HepG2 (cell line): Measurements from ENCODE around the gene MFSD6. TPM values are rescaled to one million over a fixed set of nuclear protein-coding genes. Genes with fewer than 3 reads are reported as not detected.

Experiments used
- ATAC-seq: fragments of 200-7000 bp; cut with Tn5 transposase; 3 replicates; pipeline ENCODE4 v1.9.1; 2020; ENCODE audit warnings: mild to moderate bottlenecking, moderate library complexity
- BruUV-seq: library from RNA; stranded (reverse); fragments of 400-500 nt; replicated peaks from 2 replicates; lab custom pipeline; 2021; lab: Mats Ljungman, UMichigan
- CTCF ChIA-PET: fragments of 300-600 bp; formaldehyde crosslinking; extraction: SDS; loops from one replicate; lab custom pipeline; 2021; ENCODE audit warnings: low total read pairs, inconsistent platforms, low intra/inter-chr PET ratio; lab: Yijun Ruan, JAX
- POLR2A ChIA-PET: fragments of 350-600 bp; sonication (Branson Sonifier 250); formaldehyde crosslinking; loops from one replicate; lab custom pipeline; 2020; ENCODE audit warnings: antibody characterized with exemption, inconsistent platforms; lab: Yijun Ruan, JAX
- DNase-seq: peaks from one replicate; pipeline ENCODE4 v3.0.0-alpha.2; 2015; ENCODE audit warnings: low spot score
- FAIRE-seq: peaks from 3 replicates; lab custom pipeline; 2011; peaks lifted over from hg19 to GRCh38; lab: Jason Lieb, UNC
- H2AFZ ChIP-seq: one replicate; pipeline ENCODE4 v1.6.1; 2011; ENCODE audit warnings: low read length, inconsistent platforms
- H3K27ac ChIP-seq: fragments of 300-600 bp; 3 replicates; pipeline ENCODE4 v1.8.0; 2011; ENCODE audit warnings: mixed run types, mild to moderate bottlenecking, mixed read lengths, low read length, inconsistent platforms; ENCODE audit not compliant: insufficient read depth; ENCODE audit errors: extremely low read length
- H3K27me3 ChIP-seq, 2 experiments: fragments of 200-600 bp in 1 of 2; 2 replicates in 1 of 2; 3 replicates in 1 of 2; pipeline versions ENCODE4 v1.6.0 to v1.8.0; 2011; ENCODE audit warnings: low read length in 2 of 2, mild to moderate bottlenecking in 2 of 2, moderate library complexity in 2 of 2, inconsistent platforms in 1 of 2; ENCODE audit not compliant: insufficient read depth in 2 of 2, control insufficient read depth in 1 of 2
- H3K36me3 ChIP-seq, 2 experiments: fragments of 200-600 bp in 1 of 2; replicated peaks in 1 of 2; 2 replicates in 1 of 2; 3 replicates in 1 of 2; pipeline versions ENCODE4 v1.5.1 to v1.8.0; 2011; ENCODE audit warnings: low read length in 2 of 2, inconsistent platforms in 1 of 2; ENCODE audit not compliant: insufficient read depth in 2 of 2, control insufficient read depth in 1 of 2
- H3K4me1 ChIP-seq: 2 replicates; pipeline ENCODE4 v1.5.1; 2012; ENCODE audit warnings: low read length, inconsistent platforms; ENCODE audit not compliant: insufficient read depth
- H3K4me2 ChIP-seq: 2 replicates; pipeline ENCODE4 v1.6.0; 2011; ENCODE audit warnings: low read depth, low read length, inconsistent platforms
- H3K4me3 ChIP-seq, 3 experiments: fragments of 200-600 bp in 1 of 3; sonication (generic), shearing (Covaris generic) in 1 of 3; replicated peaks in 1 of 3; 2 replicates each; pipeline ENCODE4 v1.5.1; 2011 to 2016; ENCODE audit warnings: low read length in 3 of 3, inconsistent platforms in 2 of 3, low read depth in 2 of 3, mild to moderate bottlenecking in 2 of 3, control low read depth in 1 of 3, mixed read lengths in 1 of 3; ENCODE audit not compliant: insufficient read depth in 1 of 3
- H3K79me2 ChIP-seq: one replicate; pipeline ENCODE4 v1.6.1; 2011; ENCODE audit warnings: low read length, inconsistent platforms; ENCODE audit not compliant: insufficient read depth
- H3K9ac ChIP-seq: 2 replicates; pipeline ENCODE4 v1.6.0; 2011; ENCODE audit warnings: mild to moderate bottlenecking, low read depth, low read length, inconsistent platforms; ENCODE audit not compliant: insufficient read depth
- H3K9me3 ChIP-seq: 2 replicates; pipeline ENCODE4 v1.5.1; 2012; ENCODE audit warnings: mild to moderate bottlenecking, low read length
- H4K20me1 ChIP-seq: 2 replicates; pipeline ENCODE4 v1.6.0; 2011; ENCODE audit warnings: inconsistent platforms, mild to moderate bottlenecking, low read length, moderate library complexity; ENCODE audit not compliant: insufficient read depth
- EHMT2 ChIP-seq: fragments of 200-600 bp; sonication (generic); IDR thresholded peaks from 2 replicates; pipeline ENCODE4 v1.7.0; 2017; ENCODE audit warnings: antibody characterized with exemption, low read depth, low read length, borderline replicate concordance
- ETS1 ChIP-seq: sonication (generic); formaldehyde crosslinking; IDR thresholded peaks from 2 replicates; pipeline ENCODE4 v1.4.0; 2020; ENCODE audit warnings: missing genetic modification reagents
- FOSL1 ChIP-seq: sonication (generic); formaldehyde crosslinking; IDR thresholded peaks from 2 replicates; pipeline ENCODE4 v1.9.0; 2021; ENCODE audit warnings: missing genetic modification reagents, borderline replicate concordance
- GABPA ChIP-seq, 2 experiments: IDR thresholded peaks; 2 replicates each; pipeline ENCODE4 v1.6.1; 2011 to 2016; ENCODE audit warnings: low read depth in 2 of 2, low read length in 1 of 2, missing biosample characterization in 1 of 2, missing genetic modification characterization in 1 of 2
- GFI1 ChIP-seq: sonication (generic); formaldehyde crosslinking; IDR thresholded peaks from 2 replicates; pipeline ENCODE4 v1.5.0; 2020; ENCODE audit warnings: missing genetic modification reagents, mild to moderate bottlenecking, borderline replicate concordance
- JUN ChIP-seq: sonication (generic); formaldehyde crosslinking; IDR thresholded peaks from 2 replicates; pipeline ENCODE4 v1.4.0; 2020; ENCODE audit warnings: mild to moderate bottlenecking, missing genetic modification reagents
- PAWR ChIP-seq: sonication (generic); formaldehyde crosslinking; IDR thresholded peaks from 2 replicates; pipeline ENCODE4 v1.4.0; 2020; ENCODE audit warnings: missing genetic modification reagents, mild to moderate bottlenecking, borderline replicate concordance
- PRDM4 ChIP-seq: sonication (generic); formaldehyde crosslinking; IDR thresholded peaks from 2 replicates; pipeline ENCODE4 v1.9.0; 2021; ENCODE audit warnings: missing genetic modification reagents, borderline replicate concordance
- STAG1 ChIP-seq: sonication (generic); formaldehyde crosslinking; IDR thresholded peaks from 2 replicates; pipeline ENCODE4 v1.4.0; 2020; ENCODE audit warnings: missing genetic modification reagents
- THAP11 ChIP-seq: IDR thresholded peaks from 2 replicates; pipeline ENCODE4 v1.6.1; 2016; ENCODE audit warnings: missing biosample characterization, missing genetic modification reagents
- ZFP41 ChIP-seq: sonication (generic); formaldehyde crosslinking; IDR thresholded peaks from 2 replicates; pipeline ENCODE4 v1.4.0; 2020; ENCODE audit warnings: mild to moderate bottlenecking, missing genetic modification reagents, borderline replicate concordance
- ZIK1 ChIP-seq: sonication (generic); formaldehyde crosslinking; IDR thresholded peaks from 2 replicates; pipeline ENCODE4 v1.5.0; 2020; ENCODE audit warnings: mild to moderate bottlenecking, low read depth, missing genetic modification reagents, borderline replicate concordance
- ZNF34 ChIP-seq: sonication (generic); formaldehyde crosslinking; IDR thresholded peaks from 2 replicates; pipeline ENCODE4 v1.4.0; 2020; ENCODE audit warnings: mild to moderate bottlenecking, missing genetic modification reagents, borderline replicate concordance
- ZNF484 ChIP-seq: sonication (generic); formaldehyde crosslinking; IDR thresholded peaks from 2 replicates; pipeline ENCODE4 v1.5.1; 2020; ENCODE audit warnings: mild to moderate bottlenecking, low read depth, missing genetic modification reagents, borderline replicate concordance
- ZNF496 ChIP-seq: sonication (generic); formaldehyde crosslinking; IDR thresholded peaks from 2 replicates; pipeline ENCODE4 v1.8.1; 2023; ENCODE audit warnings: mild to moderate bottlenecking, moderate library complexity, missing genetic modification reagents; ENCODE audit not compliant: insufficient replicate concordance
- ZNF614 ChIP-seq: IDR thresholded peaks from 2 replicates; pipeline ENCODE4 v1.6.1; 2018; ENCODE audit warnings: missing biosample characterization, missing genetic modification reagents, inconsistent platforms, borderline replicate concordance
- WGBS: methylation state at CpG from one replicate; pipeline ENCODE4 v1.1.6; 2017; ENCODE audit warnings: low lambda C conversion rate; 5-methylcytosine and 5-hydroxymethylcytosine counted together
- in situ Hi-C: cut with HindIII; loops from 2 replicates; pipeline ENCODE4 v1.10.0; 2017; ENCODE audit warnings: low pct_unique_long_range_greater_than_20kb; ENCODE audit not compliant: extremely low pct_ligation_motif_present
- intact Hi-C: fragments of 100-400 bp; cut with micrococcal nuclease; formaldehyde crosslinking; loops from one replicate; pipeline ENCODE4 v1.10.0; 2022; ENCODE audit not compliant: unreplicated experiment
- polyA plus RNA-seq, 8 experiments: library from polyadenylated mRNA; depleted of rRNA in 3 of 8; stranded (reverse) in 7 of 8; unstranded in 1 of 8; fragments of >200 nt; fragmentation: Illumina TruSeq in 4 of 8; extraction: Trizol in 4 of 8; gene quantifications; 2 replicates each; pipeline versions ENCODE4 v1.2.1 to v1.2.3, GENCODE V29; 2011 to 2016; ENCODE audit warnings: low read depth in 4 of 8, missing spikeins in 1 of 8, mixed read lengths in 1 of 8; ENCODE audit not compliant: insufficient read depth in 1 of 8
- total RNA-seq, 5 experiments: library from RNA; depleted of rRNA; stranded (reverse); fragments of >200 nt; fragmentation: Illumina TruSeq; extraction: Trizol; gene quantifications; 2 replicates each; pipeline ENCODE4 v1.2.3, GENCODE V29; 2016; ENCODE audit warnings: low read depth in 1 of 5

The MFSD6 gene
- total and polyA plus RNA-seq, 2 of the 13 experiments (the other 11 are each of a cell fraction or from before 2014, with no cell fraction given) = 0.92 to 1.4 TPM

GRCh38 chr2:190501702-190502407 lies 93.7 kb downstream of the MFSD6 start:
- whole genome bisulfite sequencing = 89% methylated on average over 3 of the region's 3 CpGs
- POLR2A ChIA-PET = no interaction called here

More at GRCh38 chr2:190501702-190502407, 93.7 kb downstream of the MFSD6 start:
- no peaks in the 10 kb centered on the region for H4K20me1 ChIP-seq
- no peaks in the 10 kb centered on the region for H3K36me3 ChIP-seq
- H3K4me3 ChIP-seq = no peak overlapping the region
- intact Hi-C loops (no loop called here), in situ Hi-C loops (loop anchor here (25.0 kb wide), 1 partner anchor 165 kb away; the partner anchor contains the start of gene INPP1)
- CTCF ChIA-PET = no interaction called here
- no peak overlapping the region for H3K9ac ChIP-seq
- ATAC-seq (no peak), FAIRE-seq (no peak), DNase-seq (no peak)
- no peaks in the 10 kb centered on the region for H3K27me3 ChIP-seq
- no TSS peak for BruUV-seq
- H3K4me1 ChIP-seq = peaks cover 21% of the 10 kb centered on the region
- H3K4me2 ChIP-seq = no peak overlapping the region
- no peak overlapping the region for H3K27ac ChIP-seq
- no peak for TF ChIP-seq ZNF34 (CRISPR knock-in tag)
- TF ChIP-seq ZNF496 (CRISPR knock-in tag) = no peak
- no peak for TF ChIP-seq PRDM4 (CRISPR knock-in tag)
- no peak for TF ChIP-seq ZFP41 (CRISPR knock-in tag)
- no peak for TF ChIP-seq ZNF484 (CRISPR knock-in tag)
- no peak for TF ChIP-seq JUN (CRISPR knock-in tag)
- no peak for TF ChIP-seq GABPA (IDR thresholded peaks at IDR 0.05; ENCODE audit: low read depth, low read length)
- TF ChIP-seq GABPA (CRISPR knock-in tag; IDR thresholded peaks at IDR 0.05; ENCODE audit: low read depth) = no peak
- TF ChIP-seq PAWR (CRISPR knock-in tag) = no peak
- no peak for TF ChIP-seq GFI1 (CRISPR knock-in tag)
- no peak for TF ChIP-seq ETS1 (CRISPR knock-in tag)
- no peak for TF ChIP-seq EHMT2
- no peak for TF ChIP-seq ZNF614
- no peak for TF ChIP-seq THAP11 (CRISPR knock-in tag)
- TF ChIP-seq STAG1 (CRISPR knock-in tag) = no peak
- TF ChIP-seq FOSL1 (CRISPR knock-in tag) = no peak
- TF ChIP-seq ZIK1 (CRISPR knock-in tag) = no peak
- H2AFZ ChIP-seq = no peak overlapping the region
- H3K9me3 ChIP-seq = no peaks in the 10 kb centered on the region
- H3K79me2 ChIP-seq = no peaks in the 10 kb centered on the region
